ENCODE measurements around the gene GPR27. TPM values are rescaled to one million over a fixed set of nuclear protein-coding genes. Genes with fewer than 3 reads are reported as not detected.

Gene GPR27
- total RNA-seq, 1 donor from 2014 or later, result 18.3 TPM

DNA sequence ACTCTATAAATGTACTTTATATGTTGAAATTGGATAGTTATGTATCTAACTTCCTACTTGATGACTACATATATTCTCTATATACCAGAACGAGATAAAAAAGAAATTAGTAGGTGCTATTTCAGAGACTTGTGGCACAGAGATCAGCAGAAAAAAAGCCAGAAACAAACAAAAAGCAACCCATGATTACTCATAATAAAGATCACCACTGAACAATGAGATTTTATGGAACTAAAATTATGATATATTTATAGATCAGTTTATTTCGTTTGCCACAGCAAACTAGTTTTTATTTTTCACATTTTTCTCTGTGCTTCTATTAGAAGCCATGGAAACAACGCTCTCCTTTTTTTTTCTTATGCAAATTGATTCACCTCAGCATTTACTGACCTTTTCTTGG, 46.4 kb downstream of the GPR27 start:
- H3K27ac Mint-ChIP-seq, result no peak overlapping the region
- Histone ChIP-seq H3K9ac (no peak overlapping the region), H3K79me2 (ENCODE audit: low read depth) (no peaks in the 10 kb centered on the region), H3K4me1 (peaks cover 4% of the 10 kb centered on the region), H3F3A (ENCODE audit: low read depth) (no peaks in the 10 kb centered on the region), H3K4me3 (no peak overlapping the region), H3K9me3 (ENCODE audit: low read depth) (no peaks in the 10 kb centered on the region), H3K36me3 (no peaks in the 10 kb centered on the region), H2AFZ (replicated peaks) (no peak overlapping the region), H3K27ac (no peak overlapping the region), H4K20me1 (ENCODE audit: low read depth) (no peaks in the 10 kb centered on the region), H3K27me3 (no peaks in the 10 kb centered on the region), H3K4me2 (no peak overlapping the region)
- peaks cover 4% of the 10 kb centered on the region for H3K4me1 Mint-ChIP-seq
- no peak for TF ChIP-seq EZH2phosphoT487 (IDR thresholded peaks at IDR 0.05)
- no peak for TF ChIP-seq EZH2 (IDR thresholded peaks at IDR 0.05)
- TF ChIP-seq, protein P1, sequence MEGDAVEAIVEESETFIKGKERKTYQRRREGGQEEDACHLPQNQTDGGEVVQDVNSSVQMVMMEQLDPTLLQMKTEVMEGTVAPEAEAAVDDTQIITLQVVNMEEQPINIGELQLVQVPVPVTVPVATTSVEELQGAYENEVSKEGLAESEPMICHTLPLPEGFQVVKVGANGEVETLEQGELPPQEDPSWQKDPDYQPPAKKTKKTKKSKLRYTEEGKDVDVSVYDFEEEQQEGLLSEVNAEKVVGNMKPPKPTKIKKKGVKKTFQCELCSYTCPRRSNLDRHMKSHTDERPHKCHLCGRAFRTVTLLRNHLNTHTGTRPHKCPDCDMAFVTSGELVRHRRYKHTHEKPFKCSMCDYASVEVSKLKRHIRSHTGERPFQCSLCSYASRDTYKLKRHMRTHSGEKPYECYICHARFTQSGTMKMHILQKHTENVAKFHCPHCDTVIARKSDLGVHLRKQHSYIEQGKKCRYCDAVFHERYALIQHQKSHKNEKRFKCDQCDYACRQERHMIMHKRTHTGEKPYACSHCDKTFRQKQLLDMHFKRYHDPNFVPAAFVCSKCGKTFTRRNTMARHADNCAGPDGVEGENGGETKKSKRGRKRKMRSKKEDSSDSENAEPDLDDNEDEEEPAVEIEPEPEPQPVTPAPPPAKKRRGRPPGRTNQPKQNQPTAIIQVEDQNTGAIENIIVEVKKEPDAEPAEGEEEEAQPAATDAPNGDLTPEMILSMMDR (IDR thresholded peaks at IDR 0.05), result no peak
- H3K27me3 Mint-ChIP-seq (ENCODE audit: insufficient read depth, low read depth), result no peaks in the 10 kb centered on the region
- H3K9me3 Mint-ChIP-seq, result no peaks in the 10 kb centered on the region
- DNase-seq (ENCODE audit: low spot score), result no peak
- H3K4me3 Mint-ChIP-seq, result no peak overlapping the region
- H3K36me3 Mint-ChIP-seq, result no peaks in the 10 kb centered on the region

DNA sequence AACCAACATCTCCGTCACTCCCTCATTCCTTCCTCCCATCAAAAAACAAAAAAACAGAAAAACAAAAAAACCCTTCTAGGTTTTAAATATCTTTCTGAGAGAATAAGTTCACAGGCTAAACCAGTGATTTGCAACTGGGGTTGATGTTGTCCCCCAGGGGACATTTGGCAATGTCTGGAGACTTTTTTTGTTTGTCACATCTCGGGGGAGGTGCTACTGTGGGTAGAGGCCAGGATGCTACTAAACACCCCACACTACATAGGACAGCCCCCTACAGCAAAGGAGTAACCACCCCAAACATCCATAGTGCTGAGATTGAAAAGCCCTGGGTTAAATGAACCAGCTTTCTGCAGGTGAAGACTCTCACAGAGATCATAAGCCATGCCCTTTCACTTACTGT, 48.3 kb downstream of the GPR27 start:
- Histone ChIP-seq H3K4me3 (no peak overlapping the region), H4K20me1 (ENCODE audit: low read depth) (no peaks in the 10 kb centered on the region), H3K9me3 (ENCODE audit: low read depth) (no peaks in the 10 kb centered on the region), H3F3A (ENCODE audit: low read depth) (no peaks in the 10 kb centered on the region), H3K79me2 (ENCODE audit: low read depth) (no peaks in the 10 kb centered on the region), H3K4me1 (peaks cover 4% of the 10 kb centered on the region), H2AFZ (replicated peaks) (peak overlapping the region; percentile 26), H3K36me3 (no peaks in the 10 kb centered on the region), H3K4me2 (no peak overlapping the region), H3K27me3 (no peaks in the 10 kb centered on the region), H3K9ac (no peak overlapping the region), H3K27ac (no peak overlapping the region)
- H3K36me3 Mint-ChIP-seq, result no peaks in the 10 kb centered on the region
- peaks cover 4% of the 10 kb centered on the region for H3K4me1 Mint-ChIP-seq
- DNase-seq (ENCODE audit: low spot score), result no peak
- H3K27ac Mint-ChIP-seq, result no peak overlapping the region
- H3K27me3 Mint-ChIP-seq (ENCODE audit: insufficient read depth, low read depth), result no peaks in the 10 kb centered on the region
- TF ChIP-seq EZH2phosphoT487 (IDR thresholded peaks at IDR 0.05) (no peak), EZH2 (IDR thresholded peaks at IDR 0.05) (no peak)
- TF ChIP-seq, protein P1 (IDR thresholded peaks at IDR 0.05), result no peak
- no peaks in the 10 kb centered on the region for H3K9me3 Mint-ChIP-seq
- no peak overlapping the region for H3K4me3 Mint-ChIP-seq

DNA sequence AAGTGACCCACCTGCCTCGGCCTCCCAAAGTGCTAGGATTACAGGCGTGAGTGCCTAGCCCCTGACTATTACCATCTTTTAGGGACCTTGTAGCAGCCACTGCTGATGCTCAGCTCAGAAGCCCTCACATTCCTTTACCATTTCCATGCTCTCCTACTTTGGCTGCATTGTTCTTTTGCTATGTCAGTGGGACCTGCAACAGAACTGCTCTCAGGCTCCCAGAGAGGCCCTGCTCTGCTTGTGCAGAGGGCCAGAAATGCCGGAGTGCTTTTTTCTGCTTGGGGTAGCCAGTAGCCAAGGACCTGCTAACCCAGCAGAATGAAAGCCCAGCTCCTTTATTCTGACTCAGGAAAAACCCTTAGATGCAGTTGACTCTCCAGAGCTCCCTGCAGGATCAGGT, 49.6 kb downstream of the GPR27 start:
- Histone ChIP-seq H3K4me1 (peaks cover 4% of the 10 kb centered on the region), H3K79me2 (ENCODE audit: low read depth) (no peaks in the 10 kb centered on the region), H3K9ac (no peak overlapping the region), H3K27ac (no peak overlapping the region), H3F3A (ENCODE audit: low read depth) (no peaks in the 10 kb centered on the region), H4K20me1 (ENCODE audit: low read depth) (no peaks in the 10 kb centered on the region), H3K9me3 (ENCODE audit: low read depth) (no peaks in the 10 kb centered on the region), H3K4me3 (no peak overlapping the region), H2AFZ (replicated peaks) (peak overlapping the region; percentile 32), H3K27me3 (no peaks in the 10 kb centered on the region), H3K36me3 (no peaks in the 10 kb centered on the region), H3K4me2 (no peak overlapping the region)
- peak; percentile 36 for DNase-seq (ENCODE audit: low spot score)
- no peak overlapping the region for H3K27ac Mint-ChIP-seq
- H3K36me3 Mint-ChIP-seq, result no peaks in the 10 kb centered on the region
- H3K4me1 Mint-ChIP-seq, result peaks cover 4% of the 10 kb centered on the region
- H3K4me3 Mint-ChIP-seq, result no peak overlapping the region
- H3K9me3 Mint-ChIP-seq, result no peaks in the 10 kb centered on the region
- TF ChIP-seq, protein P1 (IDR thresholded peaks at IDR 0.05), result no peak
- no peak for TF ChIP-seq EZH2phosphoT487 (IDR thresholded peaks at IDR 0.05)
- no peak for TF ChIP-seq EZH2 (IDR thresholded peaks at IDR 0.05)
- H3K27me3 Mint-ChIP-seq (ENCODE audit: insufficient read depth, low read depth), result no peaks in the 10 kb centered on the region
